ENCODE results near the gene ELFN2.

- TF ChIP-seq EZH2 (IDR thresholded peaks at IDR 0.05; ENCODE audit: insufficient read depth, poor library complexity, severe bottlenecking): no peak
- TF ChIP-seq EZH2phosphoT487 (IDR thresholded peaks at IDR 0.05; ENCODE audit: insufficient read depth, low read depth): no peak
Measured at GRCh38 chr22:37362621-37363020, 64.7 kb downstream of the ELFN2 start.

All from GM23248 (cell line).